GM06990 (cell line): Measurements from ENCODE around the gene ZNF831.

Experiments
- DNase-seq: peaks from one replicate; pipeline ENCODE4 v3.0.0-alpha.2; 2011; ENCODE audit not compliant: insufficient read length; ENCODE audit errors: extremely low read depth
- H3K27me3 ChIP-seq: replicated peaks from 2 replicates; pipeline ENCODE4 v1.6.0; 2011; ENCODE audit warnings: low read length; ENCODE audit not compliant: control insufficient read depth, insufficient read depth
- H3K36me3 ChIP-seq: 2 replicates; pipeline ENCODE4 v1.5.1; 2011; ENCODE audit warnings: low read length; ENCODE audit not compliant: control insufficient read depth, insufficient read depth
- H3K4me3 ChIP-seq: replicated peaks from 2 replicates; pipeline ENCODE4 v1.5.1; 2011; ENCODE audit warnings: low read depth, mild to moderate bottlenecking, control low read depth, low read length
- TF ChIP-seq, protein P1 (sequence below): IDR thresholded peaks from 2 replicates; pipeline ENCODE4 v1.5.1; 2011; ENCODE audit warnings: low read length, control low read depth, mild to moderate bottlenecking, inconsistent platforms; ENCODE audit not compliant: insufficient read depth, poor library complexity, severe bottlenecking

The ZNF831 gene

DNA sequence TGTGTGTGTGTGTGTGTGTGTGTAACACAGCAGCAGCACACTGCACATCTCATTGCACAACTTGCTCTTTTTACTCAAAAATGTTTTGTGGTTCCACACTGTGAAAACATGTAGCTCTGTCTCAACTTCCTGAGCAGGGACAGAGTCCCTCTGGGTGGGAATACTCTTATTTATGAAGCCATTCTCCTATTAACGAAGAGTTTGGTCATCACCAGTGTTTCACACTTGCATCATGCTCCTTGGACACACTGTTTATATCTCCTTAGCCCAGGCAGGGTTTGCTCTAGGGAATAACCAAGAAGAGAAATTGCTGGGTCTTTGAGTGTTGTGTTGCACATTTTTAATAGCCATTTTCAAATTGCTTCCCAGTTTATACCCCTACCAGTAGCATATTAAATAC, 53.6 kb downstream of the ZNF831 start:
- TF ChIP-seq, protein P1, sequence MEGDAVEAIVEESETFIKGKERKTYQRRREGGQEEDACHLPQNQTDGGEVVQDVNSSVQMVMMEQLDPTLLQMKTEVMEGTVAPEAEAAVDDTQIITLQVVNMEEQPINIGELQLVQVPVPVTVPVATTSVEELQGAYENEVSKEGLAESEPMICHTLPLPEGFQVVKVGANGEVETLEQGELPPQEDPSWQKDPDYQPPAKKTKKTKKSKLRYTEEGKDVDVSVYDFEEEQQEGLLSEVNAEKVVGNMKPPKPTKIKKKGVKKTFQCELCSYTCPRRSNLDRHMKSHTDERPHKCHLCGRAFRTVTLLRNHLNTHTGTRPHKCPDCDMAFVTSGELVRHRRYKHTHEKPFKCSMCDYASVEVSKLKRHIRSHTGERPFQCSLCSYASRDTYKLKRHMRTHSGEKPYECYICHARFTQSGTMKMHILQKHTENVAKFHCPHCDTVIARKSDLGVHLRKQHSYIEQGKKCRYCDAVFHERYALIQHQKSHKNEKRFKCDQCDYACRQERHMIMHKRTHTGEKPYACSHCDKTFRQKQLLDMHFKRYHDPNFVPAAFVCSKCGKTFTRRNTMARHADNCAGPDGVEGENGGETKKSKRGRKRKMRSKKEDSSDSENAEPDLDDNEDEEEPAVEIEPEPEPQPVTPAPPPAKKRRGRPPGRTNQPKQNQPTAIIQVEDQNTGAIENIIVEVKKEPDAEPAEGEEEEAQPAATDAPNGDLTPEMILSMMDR, result no peak
- no peak for DNase-seq
- H3K4me3 ChIP-seq, result no peak overlapping the region
- 0 out of 2 replicates have a peak, but pooled peaks cover 4% of the 10 kb centered on the region for H3K27me3 ChIP-seq
- H3K36me3 ChIP-seq, result no peaks in the 10 kb centered on the region

DNA sequence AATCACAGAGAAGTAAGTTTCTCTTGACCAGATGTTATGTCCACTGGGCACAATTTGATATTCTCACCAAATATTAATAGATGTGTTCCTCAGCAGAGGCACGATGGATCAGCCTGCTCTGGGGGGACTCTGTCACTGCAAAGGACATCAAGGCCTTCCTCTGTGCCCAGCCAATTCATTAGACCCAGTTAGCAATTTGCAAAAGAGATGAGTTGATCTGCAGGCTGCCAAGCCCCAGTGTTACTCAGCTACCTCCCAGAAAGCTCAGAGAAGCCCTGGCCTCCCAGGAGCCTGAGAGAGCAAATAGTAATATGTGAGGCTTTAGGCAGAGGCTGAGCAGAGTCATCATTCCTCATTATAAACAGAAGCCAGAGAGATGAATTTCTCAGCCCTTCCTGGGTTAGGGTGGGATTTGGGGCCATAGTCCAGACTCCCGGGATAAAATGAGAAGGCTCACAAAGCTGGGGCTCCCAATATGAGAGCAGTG, 54.2 kb downstream of the ZNF831 start:
- Histone ChIP-seq H3K27me3 (0 out of 2 replicates have a peak, but pooled peaks cover 4% of the 10 kb centered on the region), H3K4me3 (no peak overlapping the region), H3K36me3 (no peaks in the 10 kb centered on the region)
- TF ChIP-seq, protein P1, result no peak
- no peak for DNase-seq

DNA sequence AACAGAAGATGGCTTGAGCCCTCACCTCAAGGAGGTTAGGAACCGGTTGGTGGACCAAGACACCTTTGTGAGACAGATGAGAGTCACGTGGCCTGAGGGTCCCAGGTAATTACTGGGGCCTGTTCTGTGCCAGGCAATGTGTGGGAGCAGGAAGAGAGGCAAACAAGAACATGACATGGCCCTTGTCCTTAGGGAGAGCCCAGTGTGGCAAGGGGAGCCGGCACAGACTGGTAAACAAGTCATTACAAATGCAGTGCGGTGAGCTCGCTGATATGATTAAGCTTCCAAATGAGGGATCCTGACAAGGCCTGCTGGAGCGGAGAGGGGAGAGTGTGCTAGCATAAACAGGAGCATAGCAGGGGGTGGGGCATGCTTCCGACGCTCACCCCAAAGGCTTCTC, 55.6 kb downstream of the ZNF831 start:
- Histone ChIP-seq H3K4me3 (no peak overlapping the region), H3K27me3 (peaks cover 4% of the 10 kb centered on the region; the same call in 1 of the 2 replicates), H3K36me3 (no peaks in the 10 kb centered on the region)
- TF ChIP-seq, protein P1, result no peak
- no peak for DNase-seq

DNA sequence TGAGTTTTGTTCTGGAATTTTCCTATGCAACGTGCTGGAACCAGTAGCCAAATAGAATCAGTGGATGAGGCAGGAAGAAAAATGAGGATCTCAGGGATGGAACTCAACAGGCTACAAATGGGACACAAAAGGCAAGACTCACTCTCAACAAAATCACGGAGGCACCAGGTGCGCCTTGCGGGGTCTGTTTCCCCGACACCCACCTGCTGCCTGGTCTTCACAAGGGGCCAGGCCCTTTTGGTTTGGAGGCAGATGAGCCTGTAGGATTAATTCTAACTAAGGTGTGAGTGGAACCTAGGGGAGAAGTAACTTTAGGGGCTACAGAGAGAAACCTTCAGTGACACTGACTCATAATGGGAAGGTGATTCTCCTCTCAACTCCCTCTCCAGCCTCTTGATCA, 56.5 kb downstream of the ZNF831 start:
- H3K36me3 ChIP-seq, result no peaks in the 10 kb centered on the region
- TF ChIP-seq, protein P1, result no peak
- H3K27me3 ChIP-seq, result peaks cover 4% of the 10 kb centered on the region; the same call in 1 of the 2 replicates
- no peak for DNase-seq
- no peak overlapping the region for H3K4me3 ChIP-seq

DNA sequence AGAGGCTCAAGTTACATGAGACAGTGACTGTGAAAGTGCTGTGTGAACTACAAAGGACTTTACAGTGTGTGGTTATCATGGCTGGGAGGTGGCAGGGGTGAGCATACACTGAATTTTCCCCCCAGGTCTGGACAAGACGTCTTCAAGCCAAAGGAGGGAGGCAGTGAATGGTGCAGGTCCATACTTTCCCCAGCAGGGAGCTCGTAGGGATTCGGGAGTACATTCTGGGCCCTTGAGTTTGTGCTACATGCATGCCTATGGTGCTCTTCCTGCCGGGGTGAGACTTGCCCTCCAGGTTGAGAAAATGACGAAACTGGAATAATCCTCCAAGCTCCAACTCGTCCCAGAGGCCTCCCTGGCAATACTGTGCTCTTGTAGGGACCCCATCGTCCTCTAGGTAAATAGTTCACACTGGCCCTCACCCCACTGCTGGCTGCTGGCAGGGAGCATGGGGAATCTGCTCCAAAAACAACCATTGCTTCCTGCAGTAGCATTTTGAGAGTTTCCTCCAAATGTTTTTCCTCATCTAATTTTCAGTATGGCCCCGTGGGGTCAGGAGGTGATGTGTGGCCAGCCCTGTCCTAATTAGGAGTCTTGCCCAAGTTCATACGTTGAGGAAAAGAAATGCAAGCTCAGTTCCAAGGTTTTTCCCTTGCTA, 57.6 kb downstream of the ZNF831 start:
- no peak overlapping the region for H3K4me3 ChIP-seq
- TF ChIP-seq, protein P1, result no peak
- H3K36me3 ChIP-seq, result no peaks in the 10 kb centered on the region
- no peak for DNase-seq
- peaks cover 4% of the 10 kb centered on the region; the same call in 1 of the 2 replicates for H3K27me3 ChIP-seq

DNA sequence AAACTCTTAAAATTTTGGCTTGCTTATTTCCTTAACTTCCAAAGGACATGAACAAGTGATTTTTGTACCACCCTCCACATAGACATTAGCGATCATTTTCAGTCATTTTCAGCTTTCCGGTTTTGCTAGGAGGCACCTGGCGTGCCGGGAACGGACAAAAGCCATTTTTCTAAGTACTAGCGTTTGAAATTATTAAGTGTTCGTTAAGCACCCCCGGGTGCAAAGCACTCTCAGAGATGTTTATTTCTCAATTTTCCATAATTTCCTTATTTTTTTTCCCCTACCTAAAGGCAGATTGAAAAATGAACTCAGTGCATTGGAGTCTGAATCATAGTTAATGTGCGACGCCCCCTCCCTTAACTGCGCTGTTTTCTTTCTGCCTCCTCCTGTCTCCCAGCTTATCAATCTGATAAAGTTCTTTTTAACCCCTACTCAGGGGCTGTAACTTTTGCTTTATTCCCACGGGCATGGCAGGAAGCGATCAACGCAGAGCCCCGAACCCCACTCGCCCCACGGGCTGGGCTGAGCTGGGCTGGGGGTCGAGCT, 58.2 kb downstream of the ZNF831 start:
- TF ChIP-seq, protein P1, result no peak
- DNase-seq, result no peak

More for the DNA sequence above, 58.2 kb downstream of the ZNF831 start:
- Histone ChIP-seq H3K27me3 (peaks cover 4% of the 10 kb centered on the region; the same call in 1 of the 2 replicates), H3K36me3 (no peaks in the 10 kb centered on the region), H3K4me3 (peak overlapping the region; percentile 52)
